ENCODE results near the gene TMEM109.

The TMEM109 gene

GRCh38 chr11:60945295-60945667 is 31.3 kb downstream of the TMEM109 start:
- Histone ChIP-seq H3K9me3 (ENCODE audit: control insufficient read depth, low read length) (no peaks in the 10 kb centered on the region), H3K4me1 (ENCODE audit: control insufficient read depth, insufficient read depth, low read length, poor library complexity, severe bottlenecking) (no peaks in the 10 kb centered on the region), H3K27ac (ENCODE audit: low read depth, low read length, severe bottlenecking) (no peak overlapping the region), H3K4me3 (ENCODE audit: extremely low read depth, insufficient read depth, low read length, poor library complexity, severe bottlenecking) (no peak overlapping the region), H3K36me3 (ENCODE audit: control insufficient read depth, insufficient read depth, low read length) (no peaks in the 10 kb centered on the region)
- 100% methylated on average over 3 of the region's 5 CpGs; no CpG with 5 or more reads in 1 of the 2 experiments for WGBS, 2 experiments (ENCODE audit: insufficient coverage in 2 of 2)

GRCh38 chr11:60946601-60947264 is 32.8 kb downstream of the TMEM109 start:
- no peak overlapping the region for H3K27ac ChIP-seq (ENCODE audit: low read depth, low read length, severe bottlenecking)
- no peak overlapping the region for H3K4me3 ChIP-seq (ENCODE audit: extremely low read depth, insufficient read depth, low read length, poor library complexity, severe bottlenecking)
- WGBS, 2 experiments (ENCODE audit: insufficient coverage in 2 of 2), result 86 to 92% methylated on average over 7 to 12 of the region's 15 CpGs
- no peaks in the 10 kb centered on the region for H3K4me1 ChIP-seq (ENCODE audit: control insufficient read depth, insufficient read depth, low read length, poor library complexity, severe bottlenecking)
- H3K9me3 ChIP-seq (ENCODE audit: control insufficient read depth, low read length), result no peaks in the 10 kb centered on the region
- H3K36me3 ChIP-seq (ENCODE audit: control insufficient read depth, insufficient read depth, low read length), result no peaks in the 10 kb centered on the region

DNA sequence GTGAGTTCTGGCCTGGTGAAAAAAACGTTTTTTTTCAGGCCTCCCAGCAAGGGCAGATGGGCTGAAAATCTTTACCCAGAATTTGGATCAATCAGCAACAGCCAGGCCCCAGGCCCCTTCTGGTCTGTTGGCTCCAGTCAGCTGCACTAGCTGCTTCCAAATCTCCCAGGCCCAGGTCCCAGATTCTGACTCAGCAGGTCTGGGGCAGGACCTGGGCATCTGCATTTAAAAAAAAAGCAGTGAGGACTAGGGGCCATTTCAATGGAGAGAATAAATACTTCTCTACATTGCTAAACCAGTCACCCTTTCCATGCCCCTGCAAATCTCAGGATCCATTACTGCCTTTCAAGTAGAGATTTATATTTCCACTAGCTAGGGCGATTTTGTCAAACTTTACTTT is 33.7 kb downstream of the TMEM109 start:
- 0% methylated on average over 1 of the region's 2 CpGs for WGBS, 2 experiments (ENCODE audit: insufficient coverage in 2 of 2)
- Histone ChIP-seq H3K4me1 (ENCODE audit: control insufficient read depth, insufficient read depth, low read length, poor library complexity, severe bottlenecking) (peaks cover 5% of the 10 kb centered on the region), H3K27ac (ENCODE audit: low read depth, low read length, severe bottlenecking) (peak overlapping the region; percentile 10), H3K36me3 (ENCODE audit: control insufficient read depth, insufficient read depth, low read length) (no peaks in the 10 kb centered on the region), H3K4me3 (ENCODE audit: extremely low read depth, insufficient read depth, low read length, poor library complexity, severe bottlenecking) (no peak overlapping the region), H3K9me3 (ENCODE audit: control insufficient read depth, low read length) (no peaks in the 10 kb centered on the region)

DNA sequence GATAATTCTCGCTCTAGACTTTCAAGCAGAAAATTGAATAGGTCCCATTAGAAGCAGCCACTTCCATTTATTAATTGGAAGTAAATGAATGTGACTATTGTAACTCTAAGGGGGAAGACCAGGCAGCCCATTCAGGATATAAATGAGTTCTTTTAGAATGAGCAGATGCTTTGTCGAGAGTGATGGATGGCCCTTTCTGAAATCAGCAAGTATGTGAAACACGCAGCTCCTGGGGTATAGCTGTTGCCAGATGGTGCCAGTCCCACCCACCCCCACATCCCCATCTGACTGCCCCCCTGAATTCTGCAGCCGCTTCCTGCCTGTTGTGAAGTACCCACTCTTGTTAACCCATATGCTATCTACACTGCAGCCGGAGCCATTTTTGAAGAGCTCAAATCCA is 34.3 kb downstream of the TMEM109 start:
- Histone ChIP-seq H3K27ac (ENCODE audit: low read depth, low read length, severe bottlenecking) (no peak overlapping the region), H3K9me3 (ENCODE audit: control insufficient read depth, low read length) (no peaks in the 10 kb centered on the region)
- WGBS, 2 experiments (ENCODE audit: insufficient coverage in 2 of 2), result 72 to 82% methylated on average over 1 to 4 of the region's 5 CpGs

GRCh38 chr11:60950024-60950423 is 36.1 kb downstream of the TMEM109 start:
- WGBS, 2 experiments (ENCODE audit: insufficient coverage in 2 of 2), result 84 to 100% methylated on average over 2 to 4 of the region's 6 CpGs
- Histone ChIP-seq H3K27ac (ENCODE audit: low read depth, low read length, severe bottlenecking) (no peak overlapping the region), H3K4me1 (ENCODE audit: control insufficient read depth, insufficient read depth, low read length, poor library complexity, severe bottlenecking) (peaks cover 5% of the 10 kb centered on the region), H3K9me3 (ENCODE audit: control insufficient read depth, low read length) (no peaks in the 10 kb centered on the region), H3K4me3 (ENCODE audit: extremely low read depth, insufficient read depth, low read length, poor library complexity, severe bottlenecking) (no peak overlapping the region), H3K36me3 (ENCODE audit: control insufficient read depth, insufficient read depth, low read length) (no peaks in the 10 kb centered on the region)

More for the DNA sequence above, 34.3 kb downstream of the TMEM109 start:
- Histone ChIP-seq H3K4me1 (ENCODE audit: control insufficient read depth, insufficient read depth, low read length, poor library complexity, severe bottlenecking) (peaks cover 5% of the 10 kb centered on the region), H3K36me3 (ENCODE audit: control insufficient read depth, insufficient read depth, low read length) (no peaks in the 10 kb centered on the region), H3K4me3 (ENCODE audit: extremely low read depth, insufficient read depth, low read length, poor library complexity, severe bottlenecking) (no peak overlapping the region)

DNA sequence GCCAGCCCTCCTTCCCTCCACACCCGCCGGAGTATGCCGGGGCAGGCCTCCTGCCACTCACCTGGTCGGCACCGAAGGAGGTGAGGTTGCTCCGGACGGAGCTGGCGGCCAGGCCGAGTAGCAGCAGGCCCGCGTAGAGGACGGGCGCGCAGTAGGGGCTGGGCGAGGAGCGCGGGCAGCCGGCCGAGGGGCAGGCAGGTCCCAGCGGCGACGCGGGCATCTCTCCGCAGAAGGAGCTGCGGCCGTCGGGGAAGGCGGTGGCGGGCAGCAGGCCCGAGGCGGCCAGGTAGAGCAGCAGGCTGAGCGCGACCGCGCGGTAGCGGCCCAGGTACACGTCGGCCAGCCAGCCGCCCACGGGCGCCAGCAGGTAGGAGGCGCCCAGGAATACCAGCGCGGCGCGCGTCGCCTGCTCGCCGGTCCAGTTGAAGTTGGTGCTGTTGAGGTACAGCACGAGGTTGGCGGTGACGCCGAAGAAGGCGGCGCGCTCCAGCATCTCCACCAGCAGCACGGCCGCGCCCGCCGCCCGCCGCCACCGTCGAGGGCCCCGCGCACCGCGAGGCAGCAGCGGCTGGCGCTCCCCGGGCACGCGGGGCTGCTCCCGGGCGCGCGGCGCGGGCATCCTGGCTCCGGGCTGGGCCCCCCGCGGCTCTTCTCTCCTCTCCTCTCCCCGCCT is 37.1 kb downstream of the TMEM109 start:
- no peaks in the 10 kb centered on the region for H3K36me3 ChIP-seq (ENCODE audit: control insufficient read depth, insufficient read depth, low read length)
- no peaks in the 10 kb centered on the region for H3K9me3 ChIP-seq (ENCODE audit: control insufficient read depth, low read length)
- peaks cover 5% of the 10 kb centered on the region for H3K4me1 ChIP-seq (ENCODE audit: control insufficient read depth, insufficient read depth, low read length, poor library complexity, severe bottlenecking)
- H3K27ac ChIP-seq (ENCODE audit: low read depth, low read length, severe bottlenecking), result no peak overlapping the region
- 8 to 13% methylated on average over 60 to 64 of the region's 86 CpGs for WGBS, 2 experiments (ENCODE audit: insufficient coverage in 2 of 2)
- peak overlapping the region; percentile 5 for H3K4me3 ChIP-seq (ENCODE audit: extremely low read depth, insufficient read depth, low read length, poor library complexity, severe bottlenecking)

DNA sequence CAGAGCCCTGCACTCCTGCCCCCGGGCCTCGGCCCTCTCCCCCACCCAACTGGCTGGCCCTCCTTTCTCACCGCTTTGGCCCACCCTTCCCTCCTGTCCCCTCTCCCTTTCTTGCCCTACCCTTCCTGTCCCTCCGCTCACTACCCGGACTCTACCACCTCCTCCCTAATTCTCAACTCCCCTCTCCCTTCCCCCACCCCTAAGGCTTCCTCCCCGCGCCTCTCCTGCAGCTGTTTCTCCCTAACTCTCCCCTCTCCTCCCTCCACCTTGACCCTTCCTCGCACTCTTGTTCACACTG is 37.6 kb downstream of the TMEM109 start:
- peaks cover 5% of the 10 kb centered on the region for H3K4me1 ChIP-seq (ENCODE audit: control insufficient read depth, insufficient read depth, low read length, poor library complexity, severe bottlenecking)
- 6 to 14% methylated on average over 8 of the region's 8 CpGs for WGBS, 2 experiments (ENCODE audit: insufficient coverage in 2 of 2)
- no peak overlapping the region for H3K4me3 ChIP-seq (ENCODE audit: extremely low read depth, insufficient read depth, low read length, poor library complexity, severe bottlenecking)
- H3K9me3 ChIP-seq (ENCODE audit: control insufficient read depth, low read length), result no peaks in the 10 kb centered on the region
- H3K27ac ChIP-seq (ENCODE audit: low read depth, low read length, severe bottlenecking), result no peak overlapping the region
- H3K36me3 ChIP-seq (ENCODE audit: control insufficient read depth, insufficient read depth, low read length), result no peaks in the 10 kb centered on the region

DNA sequence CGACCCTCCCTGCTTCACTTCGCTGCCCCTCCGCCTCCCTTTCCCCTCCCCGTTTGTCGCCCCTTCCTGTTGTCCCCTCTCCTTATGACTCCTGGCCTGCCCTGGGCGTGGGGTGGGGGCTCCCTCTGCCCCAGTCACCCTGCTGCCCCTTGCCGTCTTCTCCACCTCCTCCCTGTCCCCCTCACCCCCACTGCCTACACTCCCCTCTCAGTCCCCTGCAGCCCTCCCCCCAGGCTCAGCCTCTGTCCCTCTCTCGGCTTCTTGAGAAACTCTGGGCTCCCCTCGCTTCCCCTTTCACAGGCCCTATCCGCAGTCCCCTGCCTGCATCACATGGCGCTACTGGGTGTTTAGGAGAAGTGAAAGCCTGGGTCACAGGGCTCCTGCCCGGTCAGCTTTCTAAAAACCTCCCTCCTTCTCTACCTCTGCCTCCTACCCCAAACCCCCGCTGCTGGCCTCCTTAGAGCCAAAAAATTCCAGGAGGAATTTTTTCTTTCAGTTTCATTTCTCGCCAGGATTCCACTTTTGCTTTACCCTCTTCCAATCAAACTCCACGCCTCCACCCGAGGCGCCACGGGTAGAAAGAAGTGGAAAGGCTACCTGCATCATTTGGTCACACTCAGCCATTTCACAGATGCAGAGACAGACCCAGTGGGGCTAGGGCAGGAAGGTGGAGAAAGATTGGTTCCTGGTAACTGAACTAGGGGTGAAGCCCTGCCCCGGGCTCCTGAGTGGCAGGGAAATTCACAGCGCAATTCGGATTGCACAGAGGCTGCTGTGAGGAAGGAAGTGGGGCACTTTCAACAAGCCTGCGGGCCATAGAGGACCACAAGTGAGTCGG is 38.2 kb downstream of the TMEM109 start, which contains the start of gene SLC15A3:
Gene SLC15A3 (minus strand): TSS at position 273 of the 838 bp plus-strand sequence. CDS start 625 bp downstream, outside the sequence.
- H3K4me1 ChIP-seq (ENCODE audit: control insufficient read depth, insufficient read depth, low read length, poor library complexity, severe bottlenecking), result peaks cover 5% of the 10 kb centered on the region
- H3K4me3 ChIP-seq (ENCODE audit: extremely low read depth, insufficient read depth, low read length, poor library complexity, severe bottlenecking), result no peak within 1 kb of the TSS
- no peak within 1 kb of the TSS for H3K27ac ChIP-seq (ENCODE audit: low read depth, low read length, severe bottlenecking)
- WGBS, 2 experiments (ENCODE audit: insufficient coverage in 2 of 2), result 33 to 39% methylated on average over 12 to 14 of the region's 23 CpGs
- no peaks in the 10 kb centered on the region for H3K9me3 ChIP-seq (ENCODE audit: control insufficient read depth, low read length)
- no peaks in the 10 kb centered on the region for H3K36me3 ChIP-seq (ENCODE audit: control insufficient read depth, insufficient read depth, low read length)

GRCh38 chr11:60952742-60953170 is 38.8 kb downstream of the TMEM109 start:
- WGBS, 2 experiments (ENCODE audit: insufficient coverage in 2 of 2), result 59 to 81% methylated on average over 2 to 3 of the region's 3 CpGs
- Histone ChIP-seq H3K9me3 (ENCODE audit: control insufficient read depth, low read length) (no peaks in the 10 kb centered on the region), H3K27ac (ENCODE audit: low read depth, low read length, severe bottlenecking) (no peak overlapping the region), H3K4me1 (ENCODE audit: control insufficient read depth, insufficient read depth, low read length, poor library complexity, severe bottlenecking) (peaks cover 5% of the 10 kb centered on the region), H3K36me3 (ENCODE audit: control insufficient read depth, insufficient read depth, low read length) (no peaks in the 10 kb centered on the region), H3K4me3 (ENCODE audit: extremely low read depth, insufficient read depth, low read length, poor library complexity, severe bottlenecking) (no peak overlapping the region)

DNA sequence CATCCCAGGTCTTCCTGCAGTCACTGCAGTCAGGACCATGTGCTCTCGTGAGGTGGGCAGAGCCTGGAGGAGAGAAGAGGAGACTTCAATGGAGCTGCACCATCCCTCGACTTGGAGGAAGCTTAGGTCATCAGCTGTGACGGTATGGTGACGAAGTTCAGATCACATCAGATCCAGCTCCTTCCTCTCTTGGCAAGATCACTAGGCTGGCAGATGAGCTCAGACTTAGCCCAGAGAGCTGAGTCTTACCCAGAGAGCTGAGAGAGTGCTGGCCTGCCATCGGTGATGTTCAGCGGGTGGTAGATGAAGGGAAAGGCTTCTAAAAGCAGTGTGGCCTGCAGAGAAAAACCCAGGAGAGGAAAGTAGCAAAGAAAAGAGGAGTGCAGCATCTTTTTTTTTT is 39.8 kb downstream of the TMEM109 start:
- no peak overlapping the region for H3K4me3 ChIP-seq (ENCODE audit: extremely low read depth, insufficient read depth, low read length, poor library complexity, severe bottlenecking)
- no peaks in the 10 kb centered on the region for H3K9me3 ChIP-seq (ENCODE audit: control insufficient read depth, low read length)
- WGBS, 2 experiments (ENCODE audit: insufficient coverage in 2 of 2), result 81 to 92% methylated on average over 4 to 6 of the region's 6 CpGs
- H3K36me3 ChIP-seq (ENCODE audit: control insufficient read depth, insufficient read depth, low read length), result no peaks in the 10 kb centered on the region
- H3K27ac ChIP-seq (ENCODE audit: low read depth, low read length, severe bottlenecking), result no peak overlapping the region
- peaks cover 5% of the 10 kb centered on the region for H3K4me1 ChIP-seq (ENCODE audit: control insufficient read depth, insufficient read depth, low read length, poor library complexity, severe bottlenecking)

All from mesodermal cell (in vitro differentiated cells).